Naive thymus-derived CD8-positive, alpha-beta T cell (primary cell): ENCODE results near the gene CSK. TPM values are rescaled to one million over a fixed set of nuclear protein-coding genes. Genes with fewer than 3 reads are reported as not detected.
A peak's percentile ranks its signal among the peaks of the same experiment; 100 is the strongest.

Source experiments
- ATAC-seq, 2 donors: fragments of 150-1000 bp; cut with Tn5 transposase in 1 of 2; sonication (Bioruptor Pico), chemical (Tn5 transposase) in 1 of 2; 1 replicate in 1 of 2; 2 replicates in 1 of 2; pipeline ENCODE4 v1.10.0; 2021; ENCODE audit warnings: mild to moderate bottlenecking in 2 of 2, moderate library complexity in 2 of 2
- POLR2A ChIA-PET: fragments of 350-600 bp; sonication (Branson Sonifier 250); formaldehyde crosslinking; loops from one replicate; lab custom pipeline; 2021; ENCODE audit warnings: antibody characterized with exemption; lab: Charles Lee
- DNase-seq, 10 donors: peaks; one replicate each; pipeline versions ENCODE4 v3.0.0 to v3.0.0-alpha.2; 2020 to 2022
- H3K27ac Mint-ChIP-seq, 10 donors: one replicate each; pipeline ENCODE4 v1.8.0; 2020 to 2022; ENCODE audit warnings: mild to moderate bottlenecking in 10 of 10, mixed read lengths in 10 of 10, moderate library complexity in 4 of 10, inconsistent platforms in 1 of 10
- H3K27me3 Mint-ChIP-seq, 5 donors: one replicate each; pipeline ENCODE4 v1.8.0; 2021 to 2022; ENCODE audit warnings: mixed read lengths in 5 of 5
- H3K36me3 Mint-ChIP-seq, 3 donors: one replicate each; pipeline ENCODE4 v1.8.0; 2020 to 2022; ENCODE audit warnings: mixed read lengths in 3 of 3, mild to moderate bottlenecking in 2 of 3, inconsistent platforms in 1 of 3
- H3K4me1 Mint-ChIP-seq, 4 donors: one replicate each; pipeline ENCODE4 v1.8.0; 2021 to 2022; ENCODE audit warnings: mixed read lengths in 4 of 4
- H3K4me3 Mint-ChIP-seq, 10 donors: one replicate each; pipeline ENCODE4 v1.8.0; 2020 to 2022; ENCODE audit warnings: mild to moderate bottlenecking in 10 of 10, mixed read lengths in 10 of 10, moderate library complexity in 6 of 10, inconsistent platforms in 1 of 10
- H3K9me3 Mint-ChIP-seq, 9 donors: one replicate each; pipeline ENCODE4 v1.8.0; 2020 to 2022; ENCODE audit warnings: mixed read lengths in 9 of 9, mild to moderate bottlenecking in 3 of 9, inconsistent platforms in 1 of 9, moderate library complexity in 1 of 9
- polyA plus RNA-seq, 3 donors: library from polyadenylated mRNA; unstranded; fragments of 300-500 nt; fragmentation: Illumina TruSeq; gene quantifications; one replicate each; pipeline ENCODE4 v1.2.3, GENCODE V29; 2021
- total RNA-seq, 8 experiments: library from RNA in 2 of 8; stranded (reverse) in 2 of 8; gene quantifications; one replicate each; pipeline ENCODE4 v1.2.3 and lab custom pipeline; 2021 to 2026

CSK gene
- total and polyA plus RNA-seq, 5 experiments from 2014 or later = 70.8 to 220 (median 124) TPM

DNA sequence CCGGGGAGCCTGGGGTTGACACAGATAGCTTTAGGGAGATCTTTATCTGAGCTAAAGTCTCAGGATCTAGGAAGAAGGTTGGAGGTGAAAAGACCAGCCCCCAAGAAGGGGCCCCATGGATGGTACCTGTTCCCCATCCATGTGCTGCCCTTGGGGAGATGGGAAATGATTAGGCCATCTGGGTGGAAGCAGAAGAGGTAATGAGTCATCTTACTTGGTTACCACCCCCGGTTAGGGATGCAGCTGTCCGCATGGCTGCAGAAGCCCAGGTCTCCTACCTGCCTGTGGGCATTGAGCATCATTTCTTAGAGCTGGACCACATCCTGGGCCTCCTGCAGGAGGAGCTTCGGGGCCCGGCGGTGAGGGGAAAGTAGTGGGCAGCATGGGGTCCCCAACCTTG is 41.4 kb downstream of the CSK start:
- POLR2A ChIA-PET = interaction anchor here (0.7 kb wide), 1 partner anchor 16 kb away, joined by 3 read pairs; no protein-coding TSS in a partner anchor
- no peak for DNase-seq
- ATAC-seq = no peak

DNA sequence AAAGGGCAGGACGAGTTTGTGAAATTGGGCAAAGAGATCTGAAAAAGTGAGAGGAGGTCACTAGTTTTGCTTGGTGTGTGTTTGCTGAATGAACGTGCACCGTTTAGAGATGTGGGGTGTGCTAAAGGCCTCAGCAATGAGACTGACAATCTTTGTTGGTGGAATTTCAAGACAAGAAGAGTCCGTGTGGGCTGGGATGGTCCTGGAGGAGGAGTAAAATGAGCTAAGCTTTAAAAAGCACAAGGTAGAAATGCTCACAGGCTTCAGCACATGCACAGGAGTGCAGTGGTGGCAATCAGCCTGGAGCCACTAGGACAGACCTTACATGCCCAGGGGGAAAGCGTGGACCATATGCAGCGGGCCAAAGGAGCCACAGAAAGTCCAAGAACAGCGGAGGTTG is 43.1 kb downstream of the CSK start:
- Mint-ChIP-seq H3K9me3 (no peaks in the 10 kb centered on the region), H3K36me3 (no peaks in the 10 kb centered on the region), H3K4me3 (peak overlapping the region in 1 of 10 donors; percentile 3), H3K4me1 (peaks cover 2 to 23% (median 6%) of the 10 kb centered on the region in 4 donors), H3K27ac (no peak overlapping the region), H3K27me3 (peaks cover 10 to 38% (median 25%) of the 10 kb centered on the region in 5 donors)
- DNase-seq (no peak), ATAC-seq (no peak)
- POLR2A ChIA-PET = no interaction called here

More for the DNA sequence above, 41.4 kb downstream of the CSK start:
- H3K4me3 Mint-ChIP-seq = no peak overlapping the region
- no peak overlapping the region for H3K27ac Mint-ChIP-seq
- peaks cover 2 to 33% (median 12%) of the 10 kb centered on the region in 4 donors for H3K4me1 Mint-ChIP-seq
- peaks cover 7 to 30% (median 19%) of the 10 kb centered on the region in 5 donors for H3K27me3 Mint-ChIP-seq
- H3K9me3 Mint-ChIP-seq = no peaks in the 10 kb centered on the region
- H3K36me3 Mint-ChIP-seq = no peaks in the 10 kb centered on the region

DNA sequence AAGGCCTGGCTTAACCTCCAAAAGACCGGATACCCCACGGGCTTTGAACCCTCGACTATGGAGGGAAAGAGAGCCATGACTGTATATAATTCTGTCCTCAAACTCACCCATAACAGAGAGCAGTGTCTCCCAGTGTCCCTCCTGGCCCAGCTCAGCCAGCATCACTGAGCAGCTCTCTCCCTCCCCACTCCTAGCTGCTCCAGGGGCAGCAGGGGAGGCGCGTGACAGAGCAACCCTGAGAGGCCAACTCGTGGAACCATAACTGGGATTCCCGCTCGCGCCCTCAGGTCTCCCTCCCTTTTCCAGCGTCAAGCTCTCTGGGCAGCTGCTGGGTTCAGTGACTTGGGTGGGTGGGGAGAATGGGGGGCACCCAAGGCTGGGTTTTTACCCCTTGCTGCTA is 44.0 kb downstream of the CSK start:
- no peaks in the 10 kb centered on the region for H3K9me3 Mint-ChIP-seq

DNA sequence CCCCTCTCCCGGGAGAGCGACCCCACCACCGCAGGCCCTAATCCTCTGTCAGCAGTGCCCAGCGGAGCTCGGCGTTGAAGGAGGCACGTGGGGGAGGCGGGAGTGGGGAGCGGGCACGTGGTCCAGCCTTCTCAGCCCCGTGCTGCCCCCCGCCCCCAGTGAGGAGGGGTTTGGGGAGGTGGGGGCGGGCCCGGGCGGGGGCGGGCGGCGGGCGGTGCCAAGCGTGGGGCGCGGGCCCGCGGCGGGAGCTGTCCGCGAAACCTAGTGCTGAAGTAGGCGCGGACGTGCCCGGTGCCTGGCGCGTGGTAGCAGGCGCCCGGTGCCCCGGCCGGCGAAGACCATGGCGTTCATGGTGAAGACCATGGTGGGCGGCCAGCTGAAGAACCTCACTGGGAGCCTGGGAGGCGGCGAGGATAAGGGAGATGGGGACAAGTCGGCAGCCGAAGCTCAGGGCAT is 44.5 kb downstream of the CSK start, which contains the start of gene CPLX3:
Gene CPLX3 (plus strand): TSS at position 264 of the 456 bp plus-strand sequence. CDS start 77 bp downstream, at position 341.
- H3K4me1 Mint-ChIP-seq = peaks cover 2 to 11% (median 6%) of the 10 kb centered on the region in 4 donors
- no peak within 1 kb of the TSS for H3K27ac Mint-ChIP-seq
- peak; percentile 79 for ATAC-seq
- H3K36me3 Mint-ChIP-seq = no peaks in the 10 kb centered on the region
- DNase-seq = peak; percentile 11 to 71 (median 52)
- no peak within 1 kb of the TSS for H3K4me3 Mint-ChIP-seq
- H3K9me3 Mint-ChIP-seq = no peaks in the 10 kb centered on the region
- POLR2A ChIA-PET = interaction anchor here (0.6 to 1.0 kb wide), 2 partner anchors 38 to 55 kb away, joined by 3 to 5 read pairs; no protein-coding TSS in a partner anchor
- peaks cover 10 to 42% (median 27%) of the 10 kb centered on the region in 5 donors for H3K27me3 Mint-ChIP-seq

More for the DNA sequence above, 44.0 kb downstream of the CSK start:
- POLR2A ChIA-PET = interaction anchor here (0.6 to 1.0 kb wide), 2 partner anchors 39 to 54 kb away, joined by 3 to 5 read pairs; no protein-coding TSS in a partner anchor
- H3K4me1 Mint-ChIP-seq = peaks cover 2 to 16% (median 6%) of the 10 kb centered on the region in 4 donors
- DNase-seq (no peak), ATAC-seq (no peak)
- H3K4me3 Mint-ChIP-seq = no peak overlapping the region
- H3K27ac Mint-ChIP-seq = no peak overlapping the region
- H3K27me3 Mint-ChIP-seq = peaks cover 10 to 42% (median 25%) of the 10 kb centered on the region in 5 donors
- no peaks in the 10 kb centered on the region for H3K36me3 Mint-ChIP-seq

DNA sequence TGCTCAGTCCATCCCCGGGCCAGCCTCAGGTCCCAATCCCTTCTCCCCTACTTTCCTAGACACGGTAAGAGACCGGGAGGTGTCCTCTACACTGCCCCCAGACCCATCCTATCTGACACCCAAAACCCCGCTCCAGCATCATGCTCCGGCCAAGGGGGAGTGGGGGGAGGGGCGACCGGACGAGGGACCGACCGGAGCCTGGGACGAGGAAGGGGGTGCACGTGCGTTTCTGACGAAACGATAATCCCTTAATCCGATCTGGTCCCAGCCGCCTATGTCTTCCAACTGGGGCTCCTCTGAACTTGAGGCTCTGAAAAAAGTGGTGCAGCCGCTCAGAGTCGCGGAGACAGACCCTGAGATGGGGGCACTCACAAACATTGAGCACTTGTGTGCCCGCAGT is 45.0 kb downstream of the CSK start:
- POLR2A ChIA-PET = interaction anchor here (1.0 kb wide), 2 partner anchors 14 to 55 kb away, joined by 3 read pairs; no protein-coding TSS in a partner anchor
- H3K4me1 Mint-ChIP-seq = peaks cover 2 to 6% (median 6%) of the 10 kb centered on the region in 4 donors
- DNase-seq = no peak
- no peak overlapping the region for H3K4me3 Mint-ChIP-seq
- H3K9me3 Mint-ChIP-seq = no peaks in the 10 kb centered on the region
- peaks cover 10 to 42% (median 27%) of the 10 kb centered on the region in 5 donors for H3K27me3 Mint-ChIP-seq
- no peaks in the 10 kb centered on the region for H3K36me3 Mint-ChIP-seq
- ATAC-seq = no peak
- H3K27ac Mint-ChIP-seq = no peak overlapping the region

DNA sequence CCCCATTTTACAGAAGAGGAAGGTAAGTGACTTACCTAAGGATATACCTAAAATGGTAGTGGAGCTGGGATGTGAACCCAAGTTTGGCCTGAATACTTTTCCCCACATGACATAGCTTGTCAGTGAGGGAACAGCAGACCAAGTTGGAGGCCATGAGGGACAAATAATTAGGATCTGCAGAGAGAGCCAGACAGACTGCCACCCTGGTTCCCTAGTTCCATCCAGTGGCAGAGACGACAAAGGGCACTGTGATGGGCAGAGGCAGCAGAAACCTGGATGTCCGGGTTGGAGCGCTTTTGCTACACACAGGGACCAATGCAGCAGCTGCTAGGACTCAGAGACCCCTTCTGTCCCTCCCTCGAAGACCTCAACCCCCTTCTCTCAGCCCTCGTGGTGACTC is 45.7 kb downstream of the CSK start:
- Mint-ChIP-seq H3K9me3 (no peaks in the 10 kb centered on the region), H3K36me3 (no peaks in the 10 kb centered on the region), H3K4me3 (no peak overlapping the region), H3K27ac (no peak overlapping the region), H3K27me3 (peaks cover 10 to 42% (median 27%) of the 10 kb centered on the region in 5 donors), H3K4me1 (peaks cover 2 to 6% (median 6%) of the 10 kb centered on the region in 4 donors)
- POLR2A ChIA-PET = interaction anchor here (1.0 kb wide), 1 partner anchor 13 kb away, joined by 3 read pairs; no protein-coding TSS in a partner anchor
- DNase-seq (no peak), ATAC-seq (no peak)

DNA sequence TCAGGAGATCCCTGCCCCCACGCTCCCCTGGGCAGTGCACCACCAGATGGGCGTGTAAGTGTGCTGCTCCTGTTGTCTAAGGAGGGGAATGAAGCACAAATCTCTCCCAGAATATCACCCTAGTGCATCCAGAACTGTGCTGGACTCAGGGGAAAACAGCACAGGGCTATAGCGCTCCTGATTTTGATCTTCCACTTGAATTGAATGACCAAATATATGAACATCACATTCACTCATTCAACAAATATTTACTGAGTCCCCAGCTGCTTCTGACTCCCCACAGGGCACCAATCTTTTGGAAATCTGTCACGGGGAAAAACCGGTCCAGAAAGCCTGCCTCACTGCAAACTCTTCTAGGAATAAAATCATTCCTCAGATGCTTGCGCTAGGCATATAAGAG is 47.0 kb downstream of the CSK start:
- Mint-ChIP-seq H3K36me3 (no peaks in the 10 kb centered on the region), H3K27ac (no peak overlapping the region), H3K4me3 (no peak overlapping the region), H3K4me1 (peaks cover 2 to 6% (median 6%) of the 10 kb centered on the region in 4 donors), H3K9me3 (no peaks in the 10 kb centered on the region), H3K27me3 (peaks cover 10 to 40% (median 27%) of the 10 kb centered on the region in 5 donors)
- ATAC-seq = no peak
- POLR2A ChIA-PET = no interaction called here
- DNase-seq = no peak

DNA sequence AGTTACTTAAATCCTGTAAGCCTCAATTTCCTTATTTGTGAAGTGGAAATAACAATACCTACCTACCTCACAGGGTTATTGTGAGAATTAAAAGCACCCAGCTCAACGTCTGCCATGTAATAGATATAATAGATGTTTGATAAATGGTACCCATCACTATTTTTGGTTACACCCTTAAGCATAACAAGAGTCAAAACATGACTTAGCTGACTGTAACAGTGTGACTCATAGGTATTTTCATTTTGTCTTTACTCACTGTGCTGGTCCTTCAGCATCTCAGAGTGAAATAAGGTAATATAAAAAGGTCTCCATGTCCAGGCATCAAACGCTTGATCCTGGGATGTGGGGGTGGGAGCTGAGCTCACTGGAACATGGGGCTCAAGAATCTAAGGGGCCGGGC is 47.6 kb downstream of the CSK start:
- Mint-ChIP-seq H3K27ac (no peak overlapping the region), H3K4me3 (no peak overlapping the region), H3K36me3 (no peaks in the 10 kb centered on the region), H3K27me3 (peaks cover 10 to 40% (median 26%) of the 10 kb centered on the region in 5 donors), H3K4me1 (peaks cover 2 to 6% (median 6%) of the 10 kb centered on the region in 4 donors), H3K9me3 (no peaks in the 10 kb centered on the region)
- POLR2A ChIA-PET = interaction anchor here (0.7 kb wide), 2 partner anchors 41 to 110 kb away, joined by 3 read pairs; no protein-coding TSS in a partner anchor
- DNase-seq (no peak), ATAC-seq (no peak)

DNA sequence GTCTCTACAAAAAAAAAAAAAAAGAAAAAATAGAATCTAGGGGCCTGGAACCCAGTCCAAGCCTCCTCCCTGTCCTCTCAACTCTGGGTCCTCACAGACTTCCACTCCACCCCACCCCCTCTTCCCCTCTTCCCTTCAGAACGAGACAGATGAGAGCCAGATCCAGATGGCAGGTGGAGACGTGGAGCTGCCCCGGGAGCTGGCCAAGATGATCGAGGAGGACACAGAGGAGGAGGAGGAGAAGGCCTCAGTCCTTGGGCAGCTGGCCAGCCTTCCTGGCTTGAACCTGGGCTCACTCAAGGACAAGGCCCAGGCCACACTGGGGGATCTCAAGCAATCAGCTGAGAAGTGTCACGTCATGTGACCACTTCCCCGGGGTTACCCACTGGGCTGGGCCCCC is 48.1 kb downstream of the CSK start:
- DNase-seq = no peak
- Mint-ChIP-seq H3K27me3 (peaks cover 7 to 36% (median 21%) of the 10 kb centered on the region in 5 donors), H3K9me3 (no peaks in the 10 kb centered on the region), H3K27ac (no peak overlapping the region), H3K4me1 (peaks cover 2 to 9% (median 5%) of the 10 kb centered on the region in 4 donors), H3K36me3 (no peaks in the 10 kb centered on the region), H3K4me3 (no peak overlapping the region)
- POLR2A ChIA-PET = interaction anchor here (0.7 to 1.1 kb wide), 3 partner anchors 12 to 110 kb away, joined by 3 read pairs; no protein-coding TSS in a partner anchor
- no peak for ATAC-seq

DNA sequence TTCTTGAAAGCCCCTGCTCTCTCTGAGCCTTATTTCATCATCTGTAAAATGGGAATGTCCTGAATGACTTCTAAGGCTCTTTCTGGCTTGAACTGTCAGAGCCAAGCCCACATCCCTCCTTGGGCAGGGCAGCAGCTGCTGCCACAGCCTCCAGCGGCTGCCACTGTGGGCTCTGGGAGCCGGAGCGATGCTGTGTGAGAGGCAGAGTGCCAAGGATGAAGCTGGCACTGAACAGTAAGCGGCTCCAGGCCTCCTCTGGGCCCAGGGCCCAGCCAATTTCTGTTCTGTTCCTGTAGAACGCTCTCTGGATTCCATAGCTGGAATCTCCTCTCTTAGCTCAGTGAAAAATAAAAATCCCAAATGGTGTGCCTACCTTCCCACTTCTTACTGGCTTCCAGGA is 49.0 kb downstream of the CSK start:
- POLR2A ChIA-PET = interaction anchor here (1.1 kb wide), 1 partner anchor 11 kb away, joined by 3 read pairs; no protein-coding TSS in a partner anchor
- ATAC-seq (no peak), DNase-seq (no peak)
- peaks cover 0 to 13% (median 6%) of the 10 kb centered on the region in 4 donors for H3K4me1 Mint-ChIP-seq
- H3K27ac Mint-ChIP-seq = no peak overlapping the region
- H3K9me3 Mint-ChIP-seq = no peaks in the 10 kb centered on the region
- H3K36me3 Mint-ChIP-seq = peaks cover 0 to 4% (median 0%) of the 10 kb centered on the region in 3 donors
- H3K4me3 Mint-ChIP-seq = no peak overlapping the region
- peaks cover 5 to 31% (median 18%) of the 10 kb centered on the region in 5 donors for H3K27me3 Mint-ChIP-seq

DNA sequence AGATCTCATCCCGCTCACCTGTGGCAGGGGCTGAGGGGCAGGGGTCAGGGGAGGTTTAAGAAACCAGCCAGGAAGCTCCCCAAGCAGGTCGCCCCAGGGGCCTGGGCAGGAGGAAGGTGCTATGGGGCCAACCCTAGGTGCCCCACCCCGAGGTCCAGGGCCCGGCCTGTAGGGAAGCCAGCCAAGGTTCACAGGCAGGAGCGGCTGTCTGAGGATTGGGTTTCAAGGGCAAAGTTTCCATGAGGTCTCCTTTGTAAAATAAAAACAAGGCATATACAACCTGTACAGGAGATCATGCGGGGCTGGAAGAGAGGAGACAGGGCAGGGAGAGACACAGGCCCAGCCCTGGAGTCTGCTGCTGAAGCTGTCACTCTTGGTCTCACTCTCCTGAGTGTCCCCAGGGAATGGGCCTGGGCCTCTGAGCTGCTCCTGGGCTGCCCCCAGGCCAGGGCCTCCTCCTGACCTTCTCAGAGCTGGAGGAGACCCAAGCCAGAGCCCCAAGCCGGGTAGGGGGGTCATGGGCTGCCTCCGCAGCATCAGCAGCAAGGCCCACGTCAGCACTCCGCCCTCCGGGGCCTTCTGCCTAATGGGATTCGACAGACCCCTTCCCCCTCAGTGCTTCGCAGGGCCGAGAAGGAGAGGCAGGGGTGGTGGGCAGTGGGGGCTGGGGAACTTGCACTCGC is 50.1 kb downstream of the CSK start:
- H3K9me3 Mint-ChIP-seq = no peaks in the 10 kb centered on the region
- POLR2A ChIA-PET = no interaction called here

DNA sequence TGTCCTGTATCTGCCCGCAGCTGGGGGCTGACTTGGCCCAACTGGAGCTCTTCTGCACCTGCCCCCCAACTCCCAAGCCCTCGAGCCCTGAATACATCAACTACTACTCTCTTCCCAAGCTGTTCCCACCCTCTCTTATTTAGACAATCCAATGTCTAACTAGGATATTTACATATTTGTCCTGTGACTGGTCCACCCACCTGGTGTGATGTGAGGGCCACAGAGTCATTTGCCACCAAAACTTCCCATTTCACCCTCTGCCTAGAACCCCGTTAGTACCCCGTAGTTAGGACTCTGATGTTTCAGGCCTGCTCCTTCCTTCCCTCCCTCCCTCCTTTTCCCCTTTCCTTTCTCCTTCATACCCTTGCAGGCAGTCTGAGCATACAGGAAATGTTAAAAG is 50.9 kb downstream of the CSK start:
- Mint-ChIP-seq H3K4me1 (peaks cover 0 to 7% (median 4%) of the 10 kb centered on the region in 4 donors), H3K9me3 (no peaks in the 10 kb centered on the region), H3K4me3 (no peak overlapping the region), H3K36me3 (peaks cover 0 to 12% (median 0%) of the 10 kb centered on the region in 3 donors), H3K27ac (no peak overlapping the region), H3K27me3 (peaks cover 5 to 17% (median 13%) of the 10 kb centered on the region in 5 donors)
- DNase-seq = no peak
- POLR2A ChIA-PET = no interaction called here
- ATAC-seq = no peak

More for the DNA sequence above, 50.1 kb downstream of the CSK start:
- ATAC-seq = no peak
- DNase-seq = no peak
- Mint-ChIP-seq H3K4me1 (peaks cover 0 to 7% (median 5%) of the 10 kb centered on the region in 4 donors), H3K4me3 (no peak overlapping the region), H3K27ac (peak overlapping the region in 1 of 10 donors; percentile 21), H3K27me3 (peaks cover 5 to 26% (median 18%) of the 10 kb centered on the region in 5 donors), H3K36me3 (peaks cover 0 to 8% (median 0%) of the 10 kb centered on the region in 3 donors)
